ENCODE measurements around the gene CYB5R3.

The CYB5R3 gene

DNA sequence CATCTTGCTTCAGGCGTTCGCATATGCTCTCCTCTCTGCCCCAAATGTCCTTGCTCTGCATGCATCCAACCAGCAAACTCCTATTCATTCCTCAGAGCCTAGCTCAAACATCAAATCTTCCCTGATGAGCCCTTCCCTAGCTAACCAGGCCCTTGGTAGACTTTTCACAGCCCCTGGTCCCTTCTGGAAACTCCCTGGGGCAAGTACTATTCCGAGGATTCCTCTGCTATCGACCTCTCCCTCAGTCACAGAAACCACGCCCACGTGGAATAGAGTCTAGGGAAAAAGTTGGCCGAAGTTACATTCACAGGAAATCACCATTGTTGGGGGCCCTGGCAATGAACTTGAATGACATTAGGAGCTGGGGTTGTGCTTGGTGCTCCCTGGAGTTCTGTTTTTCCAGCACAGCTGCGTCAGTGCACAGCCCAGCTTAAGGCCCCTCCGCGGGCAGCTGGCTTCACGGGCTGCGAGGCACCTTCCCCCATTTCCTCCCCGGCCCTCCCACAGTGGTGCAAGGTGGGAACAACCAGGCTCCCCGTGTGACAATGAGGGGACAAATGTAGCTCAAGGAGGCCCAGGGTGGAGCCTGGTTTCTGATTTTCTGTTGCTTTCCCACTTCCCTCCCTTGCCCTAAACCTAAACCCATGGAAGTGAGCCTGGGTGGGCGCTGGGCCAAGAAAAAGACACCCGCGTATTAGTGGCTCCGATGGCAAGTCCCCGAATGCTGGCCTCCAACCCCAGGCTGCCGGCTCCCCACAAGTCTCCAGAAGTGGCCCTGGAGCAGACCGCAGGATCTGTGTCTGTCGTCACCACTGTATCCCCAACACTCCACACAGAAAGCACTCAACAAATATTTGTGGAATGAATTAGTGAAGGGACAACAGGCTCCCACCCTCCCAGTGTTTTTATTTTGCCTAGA, 4.5 kb downstream of the CYB5R3 start:
- DNase-seq, result no peak

DNA sequence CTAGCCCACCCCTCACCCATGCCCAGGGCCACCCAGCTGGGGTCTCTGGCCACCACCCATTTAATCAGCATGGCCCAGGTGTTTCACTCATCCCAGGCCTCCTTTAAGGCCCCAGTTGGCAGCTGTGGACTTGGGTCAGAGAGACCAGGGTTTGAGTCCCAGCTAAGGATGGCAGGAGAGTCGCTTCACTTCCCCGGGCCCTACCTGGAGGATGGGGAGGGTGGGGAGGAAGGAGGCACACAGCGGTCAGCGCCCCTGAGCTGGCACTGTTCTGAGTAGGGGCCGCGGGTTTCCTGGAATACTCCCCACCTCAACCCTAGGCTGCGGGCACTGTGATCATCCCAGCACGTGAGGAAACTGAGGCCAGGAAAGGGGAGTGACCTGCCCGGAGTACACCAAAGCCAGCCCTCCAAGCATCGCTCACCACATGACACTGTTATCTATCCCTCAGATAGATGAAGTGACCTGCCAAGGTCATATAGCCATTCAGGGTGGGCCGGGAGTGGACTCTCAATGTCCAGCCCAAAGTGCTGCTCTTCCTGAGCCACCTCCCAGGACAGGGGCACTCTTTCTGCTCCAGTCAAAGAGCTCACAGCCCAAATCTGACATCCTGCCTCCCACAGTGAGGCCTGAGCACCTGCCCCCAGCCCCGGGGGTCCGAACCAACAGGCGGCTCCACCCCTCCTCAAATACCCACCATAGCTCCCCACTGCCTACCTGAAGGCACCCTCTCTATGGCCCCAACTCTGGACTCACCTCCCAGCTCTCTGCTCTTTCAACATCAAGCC, 5.4 kb downstream of the CYB5R3 start:
- no peak for DNase-seq

- no peak for DNase-seq
These were observed 6.2 kb downstream of the CYB5R3 start for GRCh38 chr22:42642806-42643633.

DNA sequence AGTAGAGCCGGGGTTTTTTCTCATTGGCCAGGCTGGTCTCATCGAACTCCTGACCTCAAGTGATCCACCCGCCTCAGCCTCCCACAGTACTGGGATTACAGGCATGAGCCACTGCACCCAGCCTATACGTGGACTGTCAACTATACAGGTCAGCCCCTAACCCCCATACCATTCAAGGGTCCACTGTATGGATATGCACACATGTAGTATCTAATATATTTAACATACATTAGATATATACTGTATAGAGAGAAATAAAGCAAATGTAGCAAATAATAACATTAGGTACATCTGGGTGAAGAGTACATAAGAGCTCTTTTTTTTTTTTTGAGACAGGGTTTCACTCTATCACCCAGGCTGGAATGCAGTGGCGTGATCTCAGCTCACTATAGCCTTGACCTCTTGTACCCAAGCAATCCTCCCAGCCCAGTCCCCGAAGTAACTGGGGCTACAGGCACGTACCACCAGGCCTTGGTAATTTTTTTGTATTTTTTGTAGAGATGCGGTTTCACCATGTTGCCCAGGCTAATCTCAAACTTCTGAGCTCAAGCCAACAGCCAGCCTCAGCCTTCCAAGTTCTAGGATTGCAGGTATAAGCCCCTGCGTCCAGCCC, 7.3 kb downstream of the CYB5R3 start:
- DNase-seq, result no peak

DNA sequence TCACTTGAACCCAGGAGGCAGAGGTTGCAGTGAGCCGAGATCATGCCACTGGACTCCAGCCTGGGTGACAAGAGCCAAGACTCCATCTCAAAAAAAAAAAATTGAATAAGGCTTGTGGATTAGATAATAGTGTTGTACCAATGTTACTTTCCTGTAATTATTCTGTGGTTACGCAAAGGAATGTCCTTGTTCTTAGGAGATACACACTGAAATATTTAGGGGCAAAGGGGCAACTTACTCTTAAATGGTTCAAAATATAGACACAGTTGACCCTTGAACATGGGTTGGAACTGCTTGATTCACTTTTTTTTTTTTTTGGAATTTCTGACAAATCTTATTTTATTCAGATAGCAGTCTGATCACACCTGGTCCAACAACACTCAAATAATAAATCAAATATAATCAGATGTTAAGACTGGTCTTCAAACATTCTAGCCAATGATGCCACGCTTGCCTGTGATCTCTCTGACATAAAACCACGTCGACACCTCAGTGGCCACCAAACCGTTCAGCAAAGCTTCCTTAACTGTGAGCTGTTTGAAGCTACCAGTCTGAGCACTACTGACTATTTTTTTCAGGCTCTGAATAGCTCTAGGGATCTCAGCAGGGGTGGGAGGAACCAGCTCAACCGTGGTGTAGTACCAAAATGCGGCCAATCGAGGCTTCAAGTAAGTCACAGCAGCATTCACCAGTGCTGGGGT, 9.5 kb downstream of the CYB5R3 start:
- no peak for DNase-seq

DNA sequence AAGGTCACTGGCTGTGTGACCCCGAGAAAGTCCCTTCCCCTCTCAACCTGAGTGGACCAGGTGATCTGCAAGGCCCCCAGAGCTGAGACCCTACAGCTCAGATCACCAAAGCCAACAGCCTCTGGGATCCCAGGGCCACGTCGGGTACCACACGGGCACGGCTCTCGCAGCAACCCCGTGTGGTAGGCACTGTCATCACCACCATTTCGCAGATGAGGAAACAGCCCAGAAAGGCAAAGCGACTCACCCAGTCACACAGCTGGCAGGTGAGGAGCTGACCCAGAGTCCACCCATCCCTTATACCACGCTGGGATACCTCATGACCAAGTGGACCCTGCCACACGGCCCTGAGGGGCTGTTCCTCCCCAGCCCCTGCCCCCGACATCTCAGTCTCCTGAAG, 11.6 kb downstream of the CYB5R3 start:
- DNase-seq, result no peak

DNA sequence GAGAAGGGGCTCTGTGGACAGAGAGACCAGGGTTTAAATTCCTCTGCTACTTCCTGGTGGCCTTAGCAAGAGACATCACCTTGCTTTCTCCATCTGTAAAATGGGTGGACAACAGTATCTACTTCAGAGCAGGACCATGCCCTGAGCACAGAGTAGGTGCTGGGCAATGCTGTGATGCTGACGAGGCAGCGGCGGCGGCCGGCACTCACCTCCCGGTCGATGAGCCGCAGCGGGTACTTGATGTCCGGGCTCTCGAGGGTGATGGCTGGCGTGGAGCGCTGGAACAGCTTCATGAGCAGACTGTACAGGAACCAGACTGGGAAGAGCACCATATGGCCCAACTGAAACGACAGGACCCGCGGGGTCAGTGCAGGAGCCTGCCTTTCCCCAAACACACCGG, 12.7 kb downstream of the CYB5R3 start:
- DNase-seq, result no peak

GRCh38 chr22:42635531-42635930, 13.7 kb downstream of the CYB5R3 start:
- DNase-seq, result no peak

DNA sequence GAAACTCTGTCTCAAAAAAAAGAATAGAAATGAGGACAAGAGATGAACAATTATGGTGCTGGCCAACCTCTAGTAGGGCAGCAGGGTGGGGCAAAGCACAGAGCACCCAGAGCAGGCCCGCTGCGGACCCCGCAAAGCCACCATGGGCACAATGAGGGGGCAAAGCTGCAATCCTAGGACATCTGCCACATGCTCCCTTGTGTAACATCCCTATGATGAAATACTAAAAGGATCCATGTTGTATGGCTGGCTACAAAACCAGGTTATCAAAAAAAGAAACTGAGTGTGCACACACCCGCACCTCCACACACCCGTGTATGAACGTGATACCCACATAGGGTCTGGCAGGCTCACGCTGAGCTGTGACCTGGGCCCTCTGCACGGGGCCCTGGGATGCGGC, 16.2 kb downstream of the CYB5R3 start:
- no peak for DNase-seq

GRCh38 chr22:42632096-42632495, 17.1 kb downstream of the CYB5R3 start:
- no peak for DNase-seq

DNA sequence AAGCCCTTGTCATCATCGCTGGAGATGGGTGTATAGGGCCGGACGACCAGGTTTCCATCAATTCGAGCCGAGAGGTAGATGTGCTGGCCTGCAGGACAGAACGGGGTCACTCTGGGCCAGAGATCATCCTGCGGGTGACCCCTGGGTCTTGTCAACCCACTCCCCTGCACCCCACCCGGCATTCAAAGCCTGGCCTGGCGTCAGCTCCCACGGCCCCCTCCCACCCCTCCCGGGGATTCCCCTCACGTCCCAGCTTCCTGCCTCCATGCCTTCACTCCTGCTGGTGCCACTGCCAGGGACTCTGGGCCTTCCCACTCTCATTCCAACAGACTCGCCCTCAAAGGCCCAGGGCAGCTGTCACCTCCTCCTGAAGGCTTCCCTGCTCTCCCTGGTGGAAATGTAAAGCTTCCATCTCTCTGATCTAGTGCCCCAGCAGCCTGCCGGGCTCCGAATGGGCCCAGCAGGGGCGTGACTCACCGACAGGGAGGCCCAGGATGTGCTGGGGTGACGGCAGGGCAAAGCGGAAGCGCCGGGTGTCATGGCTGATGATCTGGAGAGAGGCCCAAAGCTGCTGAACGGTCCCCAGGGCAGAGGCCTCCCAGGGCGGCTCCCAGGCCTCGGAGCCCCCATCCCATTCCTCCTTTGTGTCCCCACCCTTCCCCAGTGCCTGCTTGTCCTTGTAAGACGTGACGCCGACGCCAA, 18.1 kb downstream of the CYB5R3 start:
- DNase-seq, result no peak

DNA sequence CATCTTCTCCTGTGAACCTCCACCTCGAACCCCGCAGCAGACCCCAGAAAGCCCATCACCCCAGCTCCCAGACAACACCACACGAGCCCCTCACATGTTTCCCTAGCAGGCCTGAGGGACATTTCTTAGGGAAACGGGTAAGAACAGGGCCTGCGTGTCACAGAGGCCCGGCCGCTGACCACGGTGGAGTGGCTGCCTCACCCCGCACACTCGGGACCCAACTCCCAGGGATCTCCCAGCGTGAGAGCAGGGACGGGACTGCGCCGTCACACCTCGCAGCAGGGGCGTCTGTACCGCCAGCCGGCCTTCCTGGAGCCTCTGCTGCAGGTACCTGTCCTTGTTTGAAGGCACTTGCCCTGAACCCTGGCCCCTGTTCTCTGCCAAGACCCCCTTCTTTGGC, 19.0 kb downstream of the CYB5R3 start:
- no peak for DNase-seq

- no peak for DNase-seq
These were observed 21.2 kb downstream of the CYB5R3 start for GRCh38 chr22:42627981-42628380.

DNA sequence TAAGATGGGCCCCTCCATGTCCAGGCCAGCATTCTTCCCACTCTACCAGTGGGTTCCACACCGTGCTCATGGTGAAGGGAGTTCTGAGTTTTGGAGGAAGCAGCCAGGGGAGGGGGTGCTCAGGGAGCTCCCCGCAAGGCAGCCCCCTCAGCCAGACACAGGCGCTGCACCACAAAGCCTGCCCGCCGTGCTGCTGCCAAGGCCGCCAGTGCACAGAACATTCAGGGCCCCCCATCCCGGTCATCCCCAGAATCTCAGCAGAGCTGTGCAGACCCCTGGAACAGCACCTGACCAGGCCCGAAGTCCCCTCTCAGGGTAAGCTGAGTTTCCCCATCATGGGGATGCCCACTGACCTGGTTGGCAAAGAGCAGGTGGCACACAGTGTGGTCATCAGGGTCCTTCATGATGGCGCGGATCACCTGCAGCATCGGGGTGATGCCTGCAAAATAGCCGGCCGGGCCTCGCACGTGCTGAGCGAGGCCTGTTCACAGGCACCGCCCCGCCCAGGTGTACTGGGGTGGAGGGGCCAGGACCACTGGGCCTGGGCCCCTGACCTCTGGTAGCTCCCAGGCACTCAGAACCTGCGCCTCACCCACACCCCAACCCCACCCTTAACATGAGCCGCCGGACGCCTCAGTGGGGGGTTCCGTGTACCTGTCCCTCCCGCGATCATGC, 22.1 kb downstream of the CYB5R3 start:
- DNase-seq, result no peak

GRCh38 chr22:42626431-42626830, 22.8 kb downstream of the CYB5R3 start:
- DNase-seq, result no peak

DNA sequence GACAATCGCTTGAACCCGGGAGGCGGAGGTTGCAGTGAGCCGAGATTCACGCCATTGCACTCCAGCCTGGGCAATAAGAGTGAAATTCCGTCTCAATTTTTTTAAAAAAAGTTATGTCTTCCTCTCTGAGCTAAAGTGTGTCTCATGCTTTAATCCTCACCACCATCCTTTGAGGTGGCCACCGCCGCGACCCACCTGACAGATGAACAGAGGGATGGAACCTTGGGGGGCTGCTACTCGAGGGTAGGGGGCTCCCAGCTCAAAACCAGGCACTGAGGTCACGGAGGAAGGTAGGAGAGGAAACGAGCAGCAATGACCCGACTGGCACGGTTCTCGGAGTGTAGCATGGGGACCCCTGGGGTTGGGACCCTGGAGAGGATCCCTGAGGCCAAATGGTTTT, 23.8 kb downstream of the CYB5R3 start:
- DNase-seq, result no peak

DNA sequence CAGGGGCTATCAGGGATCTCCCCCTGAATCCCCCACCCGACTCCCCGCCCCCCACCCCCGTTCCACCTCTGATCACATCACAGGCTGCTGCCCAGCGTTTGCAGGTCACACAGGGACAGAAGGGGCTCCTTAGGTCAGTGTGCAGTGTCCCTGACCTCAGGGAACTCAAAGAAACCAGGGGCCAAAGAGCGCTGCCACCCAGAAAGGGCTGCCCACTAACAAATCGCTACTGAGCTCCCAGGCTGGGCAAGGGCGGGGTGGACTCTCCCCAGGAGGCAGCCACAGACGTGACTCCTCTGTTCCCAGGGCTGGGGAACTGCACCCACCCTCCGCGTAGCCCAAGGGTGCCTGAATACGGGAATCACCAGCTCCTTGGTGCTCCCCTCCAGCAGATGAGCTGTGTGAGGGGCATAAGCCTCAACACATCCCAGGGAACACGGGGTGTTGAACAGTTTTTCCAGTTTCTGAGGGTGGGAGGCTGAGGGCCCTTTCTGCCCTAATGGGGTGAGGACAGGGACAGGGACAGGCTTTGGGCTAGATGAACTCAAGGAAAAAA, 24.6 kb downstream of the CYB5R3 start:
- no peak for DNase-seq

DNA sequence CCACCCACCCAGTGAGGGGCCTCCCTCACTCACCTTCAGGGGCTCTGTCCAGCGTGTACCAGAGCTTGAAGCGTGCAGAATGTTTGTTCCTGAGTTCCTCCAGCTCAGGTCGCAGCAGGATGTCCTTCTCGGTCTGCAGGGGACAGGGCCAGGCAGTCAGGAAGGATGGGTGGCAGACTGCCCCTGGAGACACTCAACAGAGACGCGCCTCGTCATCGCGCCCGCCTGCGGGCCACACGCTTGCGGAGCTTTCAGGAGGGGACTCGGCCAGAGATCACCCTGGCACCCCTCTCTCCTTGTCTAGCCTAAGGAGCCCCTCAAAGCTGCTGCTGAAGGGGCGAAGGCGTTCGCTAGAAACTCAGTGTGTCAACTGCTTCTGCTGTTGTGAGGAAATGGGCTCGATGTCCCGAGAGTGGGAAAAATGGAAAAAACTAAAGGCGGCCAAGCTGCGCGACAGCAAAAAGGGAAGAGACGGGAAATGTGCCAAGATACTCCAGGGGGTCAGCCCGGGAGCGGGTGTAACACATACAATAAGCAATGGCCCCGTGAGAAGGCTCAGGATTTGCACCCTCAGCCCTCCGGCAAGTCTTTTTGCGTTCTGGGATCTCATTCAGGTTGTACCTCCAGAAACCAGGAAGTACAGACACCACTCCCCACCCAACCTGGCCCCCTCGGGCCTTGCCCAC, 25.3 kb downstream of the CYB5R3 start:
- no peak for DNase-seq

DNA sequence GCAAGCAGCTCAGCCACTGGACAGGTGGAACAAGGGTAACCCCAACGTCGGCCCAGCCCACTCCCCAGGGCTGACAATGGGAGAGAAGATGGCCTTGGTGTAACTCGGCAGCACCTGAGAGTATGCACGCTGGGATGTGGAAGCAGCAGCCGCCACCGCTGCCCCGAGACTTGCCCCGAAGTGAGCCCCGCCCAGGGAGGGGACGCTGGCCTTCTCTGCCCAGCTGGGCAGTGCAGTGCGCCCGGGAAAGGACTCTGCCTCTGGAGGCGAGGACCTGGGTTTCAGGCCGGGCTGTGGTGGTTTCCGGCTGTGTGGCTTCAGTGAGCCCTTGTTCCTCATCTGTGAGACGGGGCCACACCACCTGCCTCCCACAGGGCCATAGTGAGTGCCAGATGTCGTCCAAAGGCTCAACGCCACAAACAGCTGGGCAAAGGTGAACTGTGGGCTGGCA, 25.9 kb downstream of the CYB5R3 start:
- no peak for DNase-seq

Measured in CD4-positive, alpha-beta T cell treated with Interleukin-12 subunit alpha and Interleukin-12 subunit beta, for 1 hour (primary cell).